Bronchial epithelial cell (primary cell): ENCODE measurements around the gene LENG8. TPM values are rescaled to one million over a fixed set of nuclear protein-coding genes. Genes with fewer than 3 reads are reported as not detected.

Experiments used
- DNase-seq: peaks from one replicate; pipeline ENCODE4 v3.0.0-alpha.2; 2010; ENCODE audit warnings: low read depth
- FAIRE-seq: peaks from 2 replicates; lab custom pipeline; 2011; peaks lifted over from hg19 to GRCh38; lab: Jason Lieb, UNC
- H3K27me3 ChIP-seq: 2 replicates; pipeline ENCODE4 v1.5.1; 2011; ENCODE audit warnings: low read length; ENCODE audit not compliant: control insufficient read depth, insufficient read depth
- H3K36me3 ChIP-seq: 2 replicates; pipeline ENCODE4 v1.5.1; 2011; ENCODE audit warnings: low read length; ENCODE audit not compliant: control insufficient read depth, insufficient read depth
- H3K4me3 ChIP-seq: 2 replicates; pipeline ENCODE4 v1.5.1; 2011; ENCODE audit warnings: mild to moderate bottlenecking, low read depth, low read length, control low read depth
- CTCF ChIP-seq: IDR thresholded peaks from 2 replicates; pipeline ENCODE4 v1.5.1; 2011; ENCODE audit warnings: mild to moderate bottlenecking, moderate library complexity, low read length, control low read depth, inconsistent platforms; ENCODE audit not compliant: insufficient read depth, severe bottlenecking
- total RNA-seq: library from RNA; depleted of rRNA; stranded (reverse); fragments of >200 nt; gene quantifications from 2 replicates; pipeline ENCODE4 v1.2.1, GENCODE V29; 2014

The LENG8 gene
- total RNA-seq, 1 donor from 2014 or later = 26.3 TPM

- no peak overlapping the region for H3K4me3 ChIP-seq
- TF ChIP-seq CTCF = no peak
- DNase-seq (no peak), FAIRE-seq (no peak)
- H3K27me3 ChIP-seq = peaks cover 5% of the 10 kb centered on the region
- H3K36me3 ChIP-seq = no peaks in the 10 kb centered on the region
These were observed 23.6 kb upstream of the LENG8 start for GRCh38 chr19:54425382-54425723.

DNA sequence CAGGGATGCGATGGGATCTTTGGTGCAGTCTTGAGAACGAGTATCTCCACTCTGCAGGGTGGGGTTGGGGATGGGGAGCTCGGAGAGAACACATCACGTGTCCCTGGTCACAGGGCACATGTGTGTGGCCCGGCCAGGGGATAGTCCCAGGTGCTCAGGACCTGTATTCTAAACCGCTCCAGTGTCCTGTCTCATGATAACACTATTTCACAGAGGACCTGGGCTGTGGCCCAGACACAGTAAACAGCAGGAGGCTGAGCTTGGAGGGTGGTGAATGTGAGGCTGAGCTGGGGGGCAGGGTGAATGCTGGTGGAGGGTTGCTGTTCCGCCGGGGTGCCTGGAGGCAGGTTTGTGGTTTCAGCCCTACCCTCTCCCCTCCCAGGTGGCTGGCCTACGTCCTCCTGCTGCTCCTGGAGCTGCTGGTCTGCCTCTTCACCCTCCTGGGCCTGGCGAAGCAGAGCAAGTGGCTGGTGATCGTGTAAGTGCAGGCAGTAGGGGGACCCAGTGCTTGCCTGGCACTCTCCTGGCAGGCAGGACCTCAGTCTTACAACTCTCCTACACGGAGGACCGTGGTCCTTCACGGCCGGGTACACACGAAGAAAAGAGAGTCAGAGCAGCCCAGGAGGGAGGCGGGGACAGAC, 22.6 kb upstream of the LENG8 start:
- Histone ChIP-seq H3K36me3 (no peaks in the 10 kb centered on the region), H3K27me3 (no peaks in the 10 kb centered on the region), H3K4me3 (no peak overlapping the region)
- no peak for TF ChIP-seq CTCF
- FAIRE-seq (no peak), DNase-seq (no peak)

DNA sequence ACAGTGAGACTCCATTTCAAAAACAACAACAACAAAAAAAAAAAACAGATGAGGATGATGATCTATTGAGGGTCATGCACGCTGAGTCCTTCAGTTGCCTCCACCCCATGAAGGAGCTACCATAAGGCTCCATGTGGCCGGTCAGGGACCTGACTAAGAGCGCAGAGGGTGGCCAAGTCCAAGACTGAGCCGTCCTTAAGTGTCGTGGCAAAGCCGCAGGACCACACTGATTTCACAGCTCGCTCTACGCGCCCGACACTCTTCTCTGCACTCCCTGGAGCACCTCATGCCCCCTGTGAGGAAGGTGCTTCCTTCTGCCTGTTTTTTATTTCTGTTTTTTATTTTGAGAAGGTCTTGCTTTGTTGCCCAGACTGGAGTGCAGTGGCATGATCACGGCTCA, 21.4 kb upstream of the LENG8 start:
- H3K36me3 ChIP-seq = no peaks in the 10 kb centered on the region
- DNase-seq (no peak), FAIRE-seq (no peak)
- no peak overlapping the region for H3K4me3 ChIP-seq
- TF ChIP-seq CTCF = no peak
- H3K27me3 ChIP-seq = no peaks in the 10 kb centered on the region

- FAIRE-seq (no peak), DNase-seq (no peak)
- H3K4me3 ChIP-seq = no peak overlapping the region
- H3K27me3 ChIP-seq = no peaks in the 10 kb centered on the region
- H3K36me3 ChIP-seq = no peaks in the 10 kb centered on the region
- no peak for TF ChIP-seq CTCF
These were observed 20.4 kb upstream of the LENG8 start for GRCh38 chr19:54428323-54429175.

- no peak for FAIRE-seq
- DNase-seq = no peak
- TF ChIP-seq CTCF = no peak
- Histone ChIP-seq H3K27me3 (no peaks in the 10 kb centered on the region), H3K36me3 (no peaks in the 10 kb centered on the region), H3K4me3 (no peak overlapping the region)
These were observed 19.9 kb upstream of the LENG8 start for GRCh38 chr19:54429176-54429495.
